ENCODE measurements around the gene ATF6. TPM values are rescaled to one million over a fixed set of nuclear protein-coding genes. Genes with fewer than 3 reads are reported as not detected.

The ATF6 gene
- total RNA-seq, 1 experiment from 2014 or later: 16.4 TPM

- H3K36me3 ChIP-seq (ENCODE audit: control insufficient read depth, insufficient read depth, low read length): no peaks in the 10 kb centered on the region
- DNase-seq (ENCODE audit: low read depth, low spot score): no peak
Measured at GRCh38 chr1:161982507-161982895, 216.4 kb downstream of the ATF6 start.

GRCh38 chr1:161982917-161983316, 216.8 kb downstream of the ATF6 start:
- Histone ChIP-seq H3K36me3 (ENCODE audit: control insufficient read depth, insufficient read depth, low read length) (no peaks in the 10 kb centered on the region), H3K4me1 (ENCODE audit: control insufficient read depth, insufficient read depth, low read length) (no peaks in the 10 kb centered on the region), H3K4me3 (ENCODE audit: low read depth in 2 of 2, low read length in 2 of 2) (no peak overlapping the region), H3K9me3 (ENCODE audit: control insufficient read depth, insufficient read depth, low read depth, low read length) (no peaks in the 10 kb centered on the region; the same call in 1 of the 2 replicates), H3K27ac (ENCODE audit: low read length) (no peak overlapping the region), H3K27me3 (ENCODE audit: control insufficient read depth, insufficient read depth, low read length) (peaks cover 6% of the 10 kb centered on the region; the same call in 1 of the 2 replicates)
- ATAC-seq (no peak), DNase-seq (ENCODE audit: low read depth, low spot score) (no peak)
- POLR2A ChIA-PET: interaction anchor here (0.7 kb wide), 1 partner anchor 61 kb away, joined by 7 read pairs; no protein-coding TSS in a partner anchor
- TF ChIP-seq CTCF (IDR thresholded peaks at IDR 0.05) (no peak), POLR2AphosphoS5 (IDR thresholded peaks at IDR 0.05; ENCODE audit: low read depth, low read length) (no peak), SIN3A (IDR thresholded peaks at IDR 0.05; ENCODE audit: borderline replicate concordance, insufficient read depth, low read depth, low read length) (no peak), TCF7L2 (IDR thresholded peaks at IDR 0.05; ENCODE audit: low read depth, low read length) (no peak), REST (IDR thresholded peaks at IDR 0.05; ENCODE audit: insufficient read depth in 1 of 2, low read depth in 2 of 2, low read length in 1 of 2) (no peak)
- CTCF ChIA-PET: no interaction called here
- intact Hi-C loops (cut with micrococcal nuclease; ENCODE audit: unreplicated experiment) (no loop called here), in situ Hi-C loops (cut with HindIII; ENCODE audit: low pct_unique_long_range_greater_than_20kb, low sequenced_read_pairs) (no loop called here)
- no TSS peak for BruUV-seq (replicated peaks)

More at GRCh38 chr1:161982507-161982895, 216.4 kb downstream of the ATF6 start:
- ChIA-PET POLR2A (no interaction called here), CTCF (no interaction called here)
- Histone ChIP-seq H3K4me3 (ENCODE audit: low read depth in 2 of 2, low read length in 2 of 2) (no peak overlapping the region), H3K4me1 (ENCODE audit: control insufficient read depth, insufficient read depth, low read length) (no peaks in the 10 kb centered on the region), H3K27me3 (ENCODE audit: control insufficient read depth, insufficient read depth, low read length) (peaks cover 6% of the 10 kb centered on the region; the same call in 1 of the 2 replicates), H3K27ac (ENCODE audit: low read length) (no peak overlapping the region), H3K9me3 (ENCODE audit: control insufficient read depth, insufficient read depth, low read depth, low read length) (no peaks in the 10 kb centered on the region; the same call in 1 of the 2 replicates)
- no TSS peak for BruUV-seq (replicated peaks)
- no peak for TF ChIP-seq CTCF (IDR thresholded peaks at IDR 0.05)
- no peak for TF ChIP-seq POLR2AphosphoS5 (IDR thresholded peaks at IDR 0.05; ENCODE audit: low read depth, low read length)
- TF ChIP-seq SIN3A (IDR thresholded peaks at IDR 0.05; ENCODE audit: borderline replicate concordance, insufficient read depth, low read depth, low read length): no peak
- no peak for TF ChIP-seq TCF7L2 (IDR thresholded peaks at IDR 0.05; ENCODE audit: low read depth, low read length)
- no peak for TF ChIP-seq REST (IDR thresholded peaks at IDR 0.05; ENCODE audit: insufficient read depth in 1 of 2, low read depth in 2 of 2, low read length in 1 of 2)
- no peak for ATAC-seq
- intact Hi-C loops (cut with micrococcal nuclease; ENCODE audit: unreplicated experiment) (no loop called here), in situ Hi-C loops (cut with HindIII; ENCODE audit: low pct_unique_long_range_greater_than_20kb, low sequenced_read_pairs) (no loop called here)

All from Panc1 (cell line).